DMS53 (cell line): ENCODE data around the gene CHPT1.

Experiments
- DNase-seq: peaks from one replicate; lab custom pipeline; 2025; lab: John Stamatoyannopoulos, UW

CHPT1 gene

DNA sequence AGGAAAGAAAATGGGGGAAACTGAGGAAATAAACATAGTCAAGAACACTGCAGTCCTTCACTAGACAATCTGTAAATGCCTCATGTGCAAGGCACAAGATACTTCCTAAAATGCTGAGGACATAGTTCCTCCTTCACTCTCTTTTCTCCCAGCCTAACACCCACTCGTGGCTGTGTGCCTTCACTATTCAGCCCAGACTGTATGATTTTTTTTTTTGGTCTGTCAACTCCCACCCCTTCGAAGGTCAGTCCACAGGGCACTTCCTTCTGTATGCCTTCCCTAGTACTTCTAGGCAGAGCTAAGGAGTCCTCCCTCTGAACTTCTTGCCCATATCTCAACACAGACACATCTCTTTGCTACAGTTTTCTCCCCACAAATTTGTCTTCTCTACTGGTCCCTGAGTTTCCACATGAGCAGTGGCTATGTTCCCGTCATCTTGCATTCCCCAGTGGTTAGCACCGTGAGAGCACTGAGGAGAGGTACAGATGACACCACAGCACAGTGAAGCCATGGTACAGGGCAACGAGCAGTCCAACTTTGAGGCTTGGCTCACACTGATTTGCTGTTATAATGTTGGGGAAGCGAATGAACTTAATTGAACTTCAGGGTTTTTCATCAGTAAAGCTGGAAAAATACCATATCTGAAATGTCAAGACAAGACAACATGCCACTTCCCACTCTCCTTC, 65.9 kb downstream of the CHPT1 start:
- no peak for DNase-seq

GRCh38 chr12:101764051-101764792, 66.8 kb downstream of the CHPT1 start:
- DNase-seq: no peak

DNA sequence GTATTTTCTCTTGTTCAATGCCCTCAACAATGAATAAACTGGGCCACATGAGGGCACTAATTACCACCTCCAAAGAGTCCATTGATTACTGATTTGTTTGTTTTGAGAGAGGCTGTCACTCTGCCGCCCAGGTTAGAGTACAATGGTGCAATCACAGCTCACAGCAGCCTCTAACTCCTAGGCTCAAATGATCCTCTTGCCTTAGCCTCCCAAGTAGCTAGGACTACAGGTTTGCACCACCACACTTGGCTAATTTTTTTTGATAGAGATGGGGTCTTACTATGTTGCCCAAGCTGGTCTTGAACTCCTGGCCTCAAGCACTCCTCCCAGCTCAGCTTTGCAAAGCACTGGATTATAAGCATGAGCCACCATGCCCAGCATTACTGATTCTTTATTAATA, 70.1 kb downstream of the CHPT1 start:
- no peak for DNase-seq

- peak; percentile 15 for DNase-seq
Observed at GRCh38 chr12:101768781-101769180, 71.3 kb downstream of the CHPT1 start.

DNA sequence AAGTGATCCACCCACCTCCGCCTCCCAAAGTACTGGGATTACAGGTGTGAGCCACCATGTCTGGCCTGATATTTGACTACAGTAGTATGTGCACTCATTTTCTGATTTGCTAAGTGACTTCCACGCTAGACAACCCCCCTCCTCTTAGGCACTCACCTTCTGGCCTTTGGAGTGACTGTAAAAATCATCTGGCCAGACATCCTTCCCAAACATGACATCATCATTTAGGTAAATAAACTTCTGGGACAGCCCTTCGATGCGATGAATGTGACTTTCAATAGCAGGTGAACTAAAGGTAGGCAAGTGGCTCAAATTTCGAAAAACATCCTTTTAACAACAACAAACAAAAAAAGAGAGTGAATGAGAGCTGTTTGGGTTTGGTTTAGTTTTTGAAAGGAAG, 72.4 kb downstream of the CHPT1 start:
- DNase-seq: peak; percentile 88

DNA sequence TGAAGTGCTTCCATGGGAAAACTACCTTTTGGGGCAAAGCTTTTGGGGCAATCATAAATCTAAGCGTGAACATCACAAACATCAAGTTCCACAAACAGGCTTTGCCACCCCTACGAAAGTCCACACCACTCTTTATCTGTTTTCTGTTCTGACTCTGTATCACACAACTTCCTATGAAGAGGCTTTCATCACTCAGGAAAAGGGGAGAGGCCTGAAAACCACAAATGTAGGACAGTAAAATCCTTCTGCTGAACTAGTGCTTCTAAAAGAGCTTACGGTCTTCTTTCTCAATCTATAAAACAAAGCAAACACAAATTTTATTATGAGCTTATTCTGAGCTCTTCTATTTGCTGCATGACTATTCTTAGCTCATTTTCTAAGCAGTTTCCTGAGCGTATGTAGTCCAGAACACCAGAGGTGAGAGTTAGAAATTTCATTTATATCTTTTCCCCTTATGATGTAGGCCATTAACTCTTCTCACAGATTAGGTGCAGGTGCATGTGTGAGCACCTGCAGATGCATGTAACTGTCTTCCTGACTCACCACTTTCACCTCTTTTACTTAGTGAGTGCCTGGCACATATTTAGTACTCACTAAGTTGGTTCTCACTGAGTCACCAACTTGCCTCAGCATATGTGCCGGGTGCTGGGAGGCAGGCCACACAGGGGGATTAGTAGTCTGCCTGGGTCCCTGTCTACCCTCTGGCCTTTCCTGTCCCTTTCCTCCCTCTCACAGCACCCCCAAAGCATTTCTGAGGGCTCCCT, 74.8 kb downstream of the CHPT1 start:
- DNase-seq: peak; percentile 14

DNA sequence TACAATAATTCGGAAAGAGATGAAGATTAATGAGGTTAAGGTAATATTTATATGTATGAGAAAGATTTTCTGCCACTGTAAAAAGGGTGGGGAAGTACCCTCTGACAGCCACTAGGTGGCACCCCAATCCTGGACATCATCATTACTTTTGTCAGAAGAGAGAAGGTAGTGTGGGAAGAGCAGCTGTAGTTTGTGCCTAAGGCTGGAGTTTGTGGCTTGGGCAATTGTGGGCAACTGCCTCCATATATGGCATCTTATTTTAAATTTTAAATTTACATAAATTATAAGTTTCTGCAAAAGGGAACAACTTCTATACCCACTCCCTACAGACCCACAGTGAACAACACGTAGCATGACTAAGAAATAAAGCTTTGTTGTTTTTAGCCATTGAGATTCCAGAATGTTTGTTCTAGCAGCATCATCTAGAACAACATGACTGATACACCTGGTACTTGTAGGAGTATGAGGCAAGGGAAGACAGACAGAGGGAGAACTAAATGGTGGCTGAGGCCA, 76.3 kb downstream of the CHPT1 start:
- DNase-seq: peak; percentile 83

DNA sequence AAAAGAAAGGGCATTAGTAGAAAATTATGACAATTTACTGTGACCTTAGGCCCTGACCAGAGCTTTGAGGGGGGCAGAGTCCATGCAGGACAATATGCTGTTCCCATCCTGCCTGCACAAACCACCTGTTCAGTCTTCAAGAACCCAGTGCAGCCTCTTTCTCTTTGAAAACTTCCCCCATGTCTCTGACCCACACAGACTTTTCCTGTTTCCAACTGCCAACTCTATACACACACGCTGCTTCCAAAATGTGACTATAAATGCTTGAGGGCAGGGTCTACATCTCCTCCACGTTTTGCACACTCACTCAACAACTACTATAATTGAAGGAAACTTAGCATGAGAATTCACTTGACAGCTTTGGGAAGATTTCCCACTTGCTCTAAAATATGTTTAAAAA, 78.4 kb downstream of the CHPT1 start:
- DNase-seq: no peak

- no peak for DNase-seq
Observed at GRCh38 chr12:101777485-101777884, 80.0 kb downstream of the CHPT1 start.

- DNase-seq: no peak
Observed at GRCh38 chr12:101777978-101778377, 80.5 kb downstream of the CHPT1 start.
